H1 (cell line): ENCODE data around the gene CENPM. TPM values are rescaled to one million over a fixed set of nuclear protein-coding genes. Genes with fewer than 3 reads are reported as not detected.

Experiments used
- CTCF ChIA-PET: fragments of 300-600 bp; sonication (Branson Sonifier 250); formaldehyde crosslinking; loops from one replicate; lab custom pipeline; 2021; ENCODE audit not compliant: partially characterized antibody; lab: Charles Lee
- POLR2A ChIA-PET: fragments of 300-600 bp; sonication (Branson Sonifier 250); formaldehyde crosslinking; loops from one replicate; lab custom pipeline; 2021; ENCODE audit warnings: inconsistent platforms; ENCODE audit not compliant: partially characterized antibody; lab: Charles Lee
- DNase-seq, 2 experiments: peaks; one replicate each; pipeline versions ENCODE4 v3.0.0 to v3.0.0-alpha.2; 2010 to 2022; ENCODE audit warnings: low spot score in 2 of 2, low read depth in 1 of 2, mixed read lengths in 1 of 2
- FAIRE-seq: peaks from 2 replicates; lab custom pipeline; 2011; peaks lifted over from hg19 to GRCh38; lab: Jason Lieb, UNC
- H2AFZ ChIP-seq: 2 replicates; pipeline ENCODE4 v1.8.1; 2012; ENCODE audit warnings: low read length, inconsistent platforms
- H2AK5ac ChIP-seq: 2 replicates; pipeline ENCODE4 v1.6.1; 2013; ENCODE audit warnings: low read depth, low read length
- H2BK120ac ChIP-seq: replicated peaks from 2 replicates; pipeline ENCODE3; 2013; ENCODE audit warnings: low read depth, low read length, inconsistent platforms
- H2BK12ac ChIP-seq: 2 replicates; pipeline ENCODE4 v1.6.1; 2013; ENCODE audit warnings: low read depth, low read length
- H2BK15ac ChIP-seq: 2 replicates; pipeline ENCODE4 v1.6.1; 2013; ENCODE audit warnings: low read length
- H2BK20ac ChIP-seq: 2 replicates; pipeline ENCODE4 v1.6.1; 2013; ENCODE audit warnings: low read length
- H2BK5ac ChIP-seq: 2 replicates; pipeline ENCODE4 v1.6.1; 2013; ENCODE audit warnings: low read depth, low read length
- H3K14ac ChIP-seq: 2 replicates; pipeline ENCODE4 v1.6.1; 2013; ENCODE audit warnings: inconsistent platforms; ENCODE audit not compliant: insufficient read length
- H3K18ac ChIP-seq: 2 replicates; pipeline ENCODE4 v1.6.1; 2013; ENCODE audit warnings: low read length; ENCODE audit errors: extremely low read depth
- H3K23ac ChIP-seq: 2 replicates; pipeline ENCODE4 v1.6.1; 2013; ENCODE audit warnings: inconsistent platforms; ENCODE audit not compliant: insufficient read length
- H3K23me2 ChIP-seq: 2 replicates; pipeline ENCODE4 v1.6.1; 2013; ENCODE audit warnings: low read depth, low read length
- H3K27ac ChIP-seq: 2 replicates; pipeline ENCODE4 v1.6.1; 2011; ENCODE audit warnings: low read depth, low read length, inconsistent platforms
- H3K27me3 ChIP-seq, 4 experiments: replicated peaks in 1 of 4; 1 replicate in 1 of 4; 2 replicates in 3 of 4; pipeline versions ENCODE4 v1.6.1 to v1.8.1; 2011 to 2013; ENCODE audit warnings: low read length in 3 of 4, mild to moderate bottlenecking in 3 of 4, inconsistent platforms in 2 of 4, mixed read lengths in 2 of 4, moderate library complexity in 1 of 4; ENCODE audit not compliant: control insufficient read depth in 3 of 4, insufficient read depth in 3 of 4; ENCODE audit errors: extremely low read depth in 1 of 4
- H3K36me3 ChIP-seq, 4 experiments: 2 replicates each; pipeline versions ENCODE4 v1.6.1 to v1.8.1; 2011 to 2013; ENCODE audit warnings: mild to moderate bottlenecking in 4 of 4, low read length in 3 of 4, moderate library complexity in 2 of 4, control low read depth in 1 of 4, inconsistent platforms in 1 of 4; ENCODE audit not compliant: insufficient read depth in 4 of 4, control insufficient read depth in 2 of 4
- H3K4ac ChIP-seq: replicated peaks from 2 replicates; pipeline ENCODE3; 2013; ENCODE audit warnings: low read length, low read depth, mixed read lengths, inconsistent platforms; ENCODE audit not compliant: insufficient read length
- H3K4me1 ChIP-seq, 4 experiments: replicated peaks in 1 of 4; 1 replicate in 1 of 4; 2 replicates in 3 of 4; pipeline versions ENCODE4 v1.6.1 to v1.8.1; 2011 to 2013; ENCODE audit warnings: low read length in 3 of 4, inconsistent platforms in 2 of 4, mixed read lengths in 1 of 4; ENCODE audit not compliant: insufficient read depth in 4 of 4, control insufficient read depth in 3 of 4
- H3K4me2 ChIP-seq, 2 experiments: 2 replicates each; pipeline versions ENCODE4 v1.6.1 to v1.8.1; 2011 to 2013; ENCODE audit warnings: low read depth in 2 of 2, low read length in 2 of 2, control low read depth in 1 of 2, inconsistent platforms in 1 of 2, mild to moderate bottlenecking in 1 of 2; ENCODE audit not compliant: insufficient read depth in 1 of 2
- H3K4me3 ChIP-seq, 4 experiments: fragments of 200-600, 300-600 bp in 1 of 4; sonication (generic), shearing (Covaris generic), sonication (Bioruptor Twin) in 1 of 4; 2 replicates each; pipeline versions ENCODE4 v1.5.1 to v1.8.1; 2011 to 2016; ENCODE audit warnings: low read length in 4 of 4, low read depth in 3 of 4, control low read depth in 2 of 4, inconsistent platforms in 2 of 4, mild to moderate bottlenecking in 2 of 4, mixed read lengths in 1 of 4, moderate library complexity in 1 of 4; ENCODE audit not compliant: insufficient read depth in 2 of 4; ENCODE audit errors: extremely low read depth in 1 of 4
- H3K56ac ChIP-seq: replicated peaks from 2 replicates; pipeline ENCODE3; 2013; ENCODE audit warnings: low read depth, mild to moderate bottlenecking, mixed read lengths, low read length, inconsistent platforms; ENCODE audit not compliant: insufficient read length
- H3K79me1 ChIP-seq: 2 replicates; pipeline ENCODE4 v1.6.1; 2013; ENCODE audit warnings: low read depth, low read length, control low read depth
- H3K79me2 ChIP-seq, 2 experiments: 2 replicates each; pipeline versions ENCODE4 v1.6.1 to v1.8.1; 2012 to 2013; ENCODE audit warnings: low read length in 2 of 2, mild to moderate bottlenecking in 2 of 2, inconsistent platforms in 1 of 2; ENCODE audit not compliant: insufficient read depth in 2 of 2, control insufficient read depth in 1 of 2
- H3K9ac ChIP-seq, 4 experiments: replicated peaks in 1 of 4; 1 replicate in 1 of 4; 2 replicates in 3 of 4; pipeline versions ENCODE4 v1.6.1 to v1.8.1; 2011 to 2013; ENCODE audit warnings: low read depth in 3 of 4, low read length in 3 of 4, control low read depth in 2 of 4, mild to moderate bottlenecking in 2 of 4, moderate library complexity in 2 of 4, inconsistent platforms in 1 of 4; ENCODE audit errors: extremely low read depth in 1 of 4
- H3K9me3 ChIP-seq, 2 experiments: 2 replicates each; pipeline versions ENCODE4 v1.6.1 to v1.8.1; 2012 to 2013; ENCODE audit warnings: mild to moderate bottlenecking in 2 of 2, moderate library complexity in 2 of 2, control low read depth in 1 of 2, inconsistent platforms in 1 of 2, low read depth in 1 of 2, low read length in 1 of 2, mixed read lengths in 1 of 2; ENCODE audit not compliant: insufficient read depth in 2 of 2
- H4K20me1 ChIP-seq, 2 experiments: replicated peaks in 1 of 2; 2 replicates each; pipeline versions ENCODE3 to v1.8.1; 2011 to 2013; ENCODE audit warnings: inconsistent platforms in 2 of 2, low read length in 2 of 2, mild to moderate bottlenecking in 1 of 2; ENCODE audit not compliant: insufficient read depth in 2 of 2, control insufficient read depth in 1 of 2
- H4K5ac ChIP-seq: 2 replicates; pipeline ENCODE4 v1.6.1; 2013; ENCODE audit warnings: low read length, low read depth, mixed read lengths, inconsistent platforms; ENCODE audit not compliant: insufficient read length
- H4K8ac ChIP-seq: 2 replicates; pipeline ENCODE4 v1.8.0; 2013; ENCODE audit warnings: mild to moderate bottlenecking, moderate library complexity, low read length, inconsistent platforms; ENCODE audit not compliant: insufficient read depth; ENCODE audit errors: extremely low read depth
- H4K91ac ChIP-seq: replicated peaks from 2 replicates; pipeline ENCODE3; 2013; ENCODE audit warnings: low read length, mixed read lengths, inconsistent platforms; ENCODE audit not compliant: insufficient read length
- HDAC2 ChIP-seq, 2 experiments: fragments of 300-600 bp in 1 of 2; sonication (generic) in 1 of 2; IDR thresholded peaks; 2 replicates each; pipeline ENCODE4 v1.6.1; 2011 to 2012; ENCODE audit warnings: low read depth in 2 of 2, low read length in 2 of 2, mild to moderate bottlenecking in 2 of 2, moderate library complexity in 2 of 2, borderline replicate concordance in 1 of 2, inconsistent platforms in 1 of 2
- SIN3A ChIP-seq, 2 experiments: IDR thresholded peaks in 1 of 2; conservative IDR thresholded peaks in 1 of 2; 2 replicates each; pipeline ENCODE4 v1.6.1; 2011 to 2012; ENCODE audit warnings: low read length in 2 of 2, improper control_type of control experiment in 1 of 2, low read depth in 1 of 2, mild to moderate bottlenecking in 1 of 2
- WGBS, 2 experiments: shearing (Covaris generic) in 1 of 2; methylation state at CpG; one replicate each; pipeline versions ENCODE4 v1.1.6 to v1.1.7; 2013 to 2015; ENCODE audit warnings: low lambda C conversion rate in 2 of 2, mixed read lengths in 2 of 2, inconsistent platforms in 1 of 2, low coverage in 1 of 2, missing lambda C conversion rate in 1 of 2; ENCODE audit not compliant: insufficient replicate concordance in 2 of 2, insufficient coverage in 1 of 2, insufficient read length in 1 of 2; ENCODE audit errors: extremely low coverage in 1 of 2, missing lambda C conversion rate in 1 of 2; 5-methylcytosine and 5-hydroxymethylcytosine counted together
- polyA plus RNA-seq, 7 experiments: library from polyadenylated mRNA; depleted of rRNA in 3 of 7; stranded (reverse) in 5 of 7; unstranded in 2 of 7; fragments of >200 nt in 5 of 7; fragments of 200-250 nt in 2 of 7; gene quantifications; 1 replicate in 5 of 7; 2 replicates in 1 of 7; 4 replicates in 1 of 7; pipeline versions ENCODE4 v1.2.1 to v1.2.3, GENCODE V29; 2011 to 2013; ENCODE audit warnings: missing spikeins in 2 of 7, mixed read lengths in 2 of 7
- total RNA-seq: library from RNA; stranded (reverse); fragmentation: NEBNext Ultra II Directional; extraction: Animal tissue kit (Norgen Biotek cat#: 25700); gene quantifications from 2 replicates; pipeline ENCODE4 v1.2.1, GENCODE V29; 2021

CENPM gene
- total and polyA plus RNA-seq, 2 of the 8 experiments (the other 6 are each of a cell fraction or from before 2014, with no cell fraction given), result 32.0 to 80.4 TPM

- Histone ChIP-seq H3K27me3 (peaks cover 20 to 79% (median 65%) of the 10 kb centered on the region in 4 experiments), H4K91ac (no peak overlapping the region), H3K4ac (no peak overlapping the region), H3K23ac (no peak overlapping the region), H3K79me1 (no peaks in the 10 kb centered on the region), H3K18ac (no peak overlapping the region), H3K56ac (no peak overlapping the region), H2BK5ac (no peak overlapping the region), H4K20me1 (peaks cover 0 to 6% of the 10 kb centered on the region in 2 experiments), H4K5ac (no peak overlapping the region), H3K9me3 (no peaks in the 10 kb centered on the region), H3K79me2 (no peaks in the 10 kb centered on the region), H2AFZ (no peak overlapping the region), H2BK15ac (no peak overlapping the region), H4K8ac (no peak overlapping the region), H3K14ac (no peak overlapping the region), H3K9ac (no peak overlapping the region), H3K4me1 (peaks cover 0 to 16% (median 12%) of the 10 kb centered on the region in 4 experiments; a peak in 6 of 7 replicates), H3K4me2 (no peak overlapping the region), H2BK20ac (no peak overlapping the region), H3K4me3 (no peak overlapping the region), H2AK5ac (no peak overlapping the region), H2BK120ac (no peak overlapping the region), H3K36me3 (no peaks in the 10 kb centered on the region), H3K27ac (no peak overlapping the region), H2BK12ac (no peak overlapping the region), H3K23me2 (peaks cover 8% of the 10 kb centered on the region; the same call in 1 of the 2 replicates)
- FAIRE-seq (no peak), DNase-seq (no peak)
- ChIA-PET POLR2A (interaction anchor here (0.7 to 1.2 kb wide), 2 partner anchors 14 to 24 kb away, joined by 3 to 5 read pairs; no protein-coding TSS in a partner anchor), CTCF (interaction anchor here (0.6 to 4.9 kb wide), 5 partner anchors 10 to 238 kb away, joined by 3 to 22 read pairs (median 3); partner anchors contain the start of genes MEI1 and WBP2NL)
- 82% methylated on average over 5 of the region's 5 CpGs; no CpG with 5 or more reads in 1 of the 2 experiments for WGBS, 2 experiments
- TF ChIP-seq SIN3A (conservative IDR thresholded peaks at IDR 0.05 in 1 of 2, IDR thresholded peaks at IDR 0.05 in 1 of 2; ENCODE audit: low read depth in 1 of 2, low read length in 2 of 2) (no peak), HDAC2 (IDR thresholded peaks at IDR 0.05; ENCODE audit: borderline replicate concordance in 1 of 2, low read depth in 2 of 2, low read length in 2 of 2) (no peak)
These were observed 24.6 kb downstream of the CENPM start for GRCh38 chr22:41922328-41922727.
